Activated CD4-positive, alpha-beta memory T cell treated with anti-CD3 and anti-CD28 coated beads, Interleukin-2, amount 10 ng/mL, durations not matched to agents 7 days and 5 days (primary cell): ENCODE data around the gene LYVE1. TPM values are rescaled to one million over a fixed set of nuclear protein-coding genes. Genes with fewer than 3 reads are reported as not detected.
A peak's percentile ranks its signal among the peaks of the same experiment; 100 is the strongest.

Experiments used
- CTCF ChIA-PET: fragments of 350-600 bp; sonication (Branson Sonifier 250); formaldehyde crosslinking; loops from one replicate; lab custom pipeline; 2021; ENCODE audit warnings: antibody characterized with exemption, inconsistent platforms; lab: Charles Lee
- POLR2A ChIA-PET: fragments of 350-600 bp; sonication (Branson Sonifier 250); formaldehyde crosslinking; loops from one replicate; lab custom pipeline; 2021; ENCODE audit warnings: antibody characterized with exemption; lab: Charles Lee
- DNase-seq: peaks from one replicate; pipeline ENCODE4 v3.0.0-alpha.2; 2020
- H3K27ac Mint-ChIP-seq: one replicate; pipeline ENCODE4 v1.8.0; 2021; ENCODE audit warnings: mild to moderate bottlenecking, mixed read lengths
- H3K27me3 Mint-ChIP-seq: one replicate; pipeline ENCODE4 v1.8.0; 2021; ENCODE audit warnings: mixed read lengths
- H3K36me3 Mint-ChIP-seq: one replicate; pipeline ENCODE4 v1.8.0; 2021; ENCODE audit warnings: low read depth, mixed read lengths
- H3K4me1 Mint-ChIP-seq: one replicate; pipeline ENCODE4 v1.8.0; 2021; ENCODE audit warnings: mixed read lengths
- H3K4me3 Mint-ChIP-seq: one replicate; pipeline ENCODE4 v1.8.0; 2021; ENCODE audit warnings: mild to moderate bottlenecking, mixed read lengths
- H3K9me3 Mint-ChIP-seq: one replicate; pipeline ENCODE4 v1.8.0; 2021; ENCODE audit warnings: mixed read lengths
- total RNA-seq, 2 experiments: library from RNA; stranded (reverse); gene quantifications; one replicate each; pipeline ENCODE4 v1.2.3, GENCODE V29; 2021

Gene LYVE1
- total RNA-seq, 2 experiments from 2014 or later: not detected

DNA sequence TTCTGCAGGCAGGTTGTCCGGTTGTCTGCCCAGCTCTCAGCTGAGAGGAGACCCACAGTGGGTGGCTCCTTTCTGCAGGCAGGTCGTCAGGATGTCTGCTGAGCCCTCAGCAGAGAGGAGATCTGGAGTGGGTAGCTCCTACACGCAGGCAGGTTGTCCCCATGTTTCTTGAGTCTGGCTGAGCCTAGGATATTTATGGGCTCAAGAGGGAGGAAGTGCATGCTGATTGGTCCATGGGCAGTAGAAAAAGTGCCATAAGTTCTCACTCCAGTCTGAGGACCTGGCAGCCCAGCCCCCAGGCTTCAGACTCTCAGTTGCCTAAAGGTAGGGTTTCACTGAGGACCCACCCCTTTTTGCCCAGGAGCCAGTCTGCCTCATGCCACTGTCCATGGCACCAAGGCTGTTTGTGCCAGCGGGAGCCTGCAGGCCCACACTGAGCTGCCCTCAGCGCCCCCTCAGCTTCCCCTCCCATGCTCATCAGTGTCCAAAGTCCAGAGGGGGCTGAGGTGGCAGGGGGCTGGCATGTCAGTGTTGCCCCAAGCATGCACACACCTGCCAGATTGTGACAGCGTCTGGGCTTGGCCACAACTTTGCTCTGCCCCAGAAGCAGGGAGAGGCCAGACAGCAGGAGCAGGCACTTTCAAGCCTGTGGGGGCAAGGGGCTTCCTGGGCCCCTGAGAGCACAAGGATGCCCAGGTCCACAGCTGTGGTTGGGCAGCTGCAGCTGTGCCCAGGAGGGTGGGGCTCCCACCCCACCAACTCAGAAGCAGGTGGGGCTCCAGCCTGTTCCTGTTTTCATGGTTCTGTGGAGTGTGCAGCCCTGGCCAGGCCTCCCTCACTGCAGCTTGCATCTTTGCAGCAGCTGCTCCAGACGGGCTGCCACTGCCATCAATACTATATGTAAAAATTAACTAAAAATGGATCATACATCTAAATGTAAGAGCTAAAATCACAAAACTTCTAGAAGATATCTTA, 23.7 kb downstream of the LYVE1 start:
- H3K27me3 Mint-ChIP-seq: peaks cover 17% of the 10 kb centered on the region
- CTCF ChIA-PET: no interaction called here
- H3K9me3 Mint-ChIP-seq: peaks cover 2% of the 10 kb centered on the region

DNA sequence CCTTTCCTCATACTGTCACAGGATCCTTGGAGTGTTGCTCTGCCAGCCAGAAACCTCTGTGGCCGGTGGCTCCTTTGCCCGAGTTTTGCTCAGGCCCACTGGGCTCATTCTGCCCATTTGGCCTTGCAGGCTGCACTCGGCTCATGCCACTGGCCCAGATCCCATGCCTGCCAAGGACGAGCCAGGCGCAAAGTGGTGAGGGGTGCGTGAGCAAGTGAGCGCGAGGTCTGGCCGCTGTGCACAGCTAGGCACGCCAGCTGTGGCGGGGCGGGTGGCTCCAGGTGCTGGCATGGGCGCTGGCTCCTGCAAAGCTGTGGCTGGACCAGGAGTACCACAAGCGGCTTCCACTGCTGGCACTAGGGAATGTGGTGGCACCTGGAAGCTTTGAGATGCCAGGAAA, 24.7 kb downstream of the LYVE1 start:
- POLR2A ChIA-PET: no interaction called here
- CTCF ChIA-PET: no interaction called here
- Mint-ChIP-seq H3K27me3 (peaks cover 13% of the 10 kb centered on the region), H3K9me3 (peaks cover 2% of the 10 kb centered on the region), H3K27ac (no peak overlapping the region), H3K4me3 (no peak overlapping the region), H3K4me1 (peaks cover 15% of the 10 kb centered on the region), H3K36me3 (no peaks in the 10 kb centered on the region)
- no peak for DNase-seq

More for the DNA sequence above, 23.7 kb downstream of the LYVE1 start:
- Mint-ChIP-seq H3K4me1 (peaks cover 12% of the 10 kb centered on the region), H3K36me3 (no peaks in the 10 kb centered on the region), H3K4me3 (no peak overlapping the region), H3K27ac (no peak overlapping the region)
- POLR2A ChIA-PET: no interaction called here
- no peak for DNase-seq

DNA sequence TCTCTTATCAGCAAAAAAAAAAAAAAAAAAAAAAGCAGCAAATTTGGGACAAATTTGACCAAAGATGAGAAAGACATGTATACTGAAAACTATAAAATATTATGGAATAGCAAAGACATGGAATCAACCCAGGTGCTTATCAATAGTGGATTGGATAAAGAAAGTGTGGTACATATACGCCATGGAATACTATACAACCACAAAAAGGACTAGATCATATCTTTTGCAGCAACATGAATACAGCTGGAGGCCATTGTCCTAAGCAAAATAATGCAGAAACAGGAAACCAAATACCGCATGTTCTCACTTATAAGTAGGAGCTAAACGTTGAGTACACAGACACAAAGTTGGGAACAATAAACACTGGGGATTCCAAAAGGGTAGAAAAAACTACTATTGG, 25.7 kb downstream of the LYVE1 start:
- Mint-ChIP-seq H3K4me3 (no peak overlapping the region), H3K4me1 (peaks cover 15% of the 10 kb centered on the region), H3K27me3 (peaks cover 7% of the 10 kb centered on the region), H3K36me3 (no peaks in the 10 kb centered on the region), H3K9me3 (peaks cover 2% of the 10 kb centered on the region), H3K27ac (no peak overlapping the region)
- POLR2A ChIA-PET: no interaction called here
- CTCF ChIA-PET: interaction anchor here (2.2 to 3.3 kb wide), 4 partner anchors 11 to 86 kb away, joined by 7 to 66 read pairs (median 30); partner anchors contain the start of gene AMPD3
- DNase-seq: no peak

DNA sequence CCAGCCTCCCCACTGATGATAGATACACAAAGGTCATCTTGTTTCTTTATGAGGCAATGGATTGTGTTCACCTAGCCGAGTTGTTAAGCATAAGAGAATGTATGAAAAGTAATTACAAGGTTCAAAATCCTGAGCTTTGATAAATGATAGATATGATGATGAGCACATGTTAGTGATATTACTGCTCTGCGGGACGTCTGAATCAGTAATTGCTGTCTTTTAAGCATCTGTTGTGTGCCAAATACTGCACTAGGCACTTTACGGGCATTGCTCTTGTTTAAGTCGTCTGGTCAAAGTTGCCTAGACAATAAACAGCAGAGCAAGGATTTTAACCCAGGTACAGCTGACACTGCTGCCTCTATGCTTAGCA, 26.9 kb downstream of the LYVE1 start:
- POLR2A ChIA-PET: interaction anchor here (0.7 to 2.5 kb wide), 18 partner anchors 11 to 968 kb away, joined by 3 to 33 read pairs (median 6); partner anchors contain the start of genes AMPD3, EIF4G2 and WEE1
- Mint-ChIP-seq H3K27me3 (peaks cover 3% of the 10 kb centered on the region), H3K36me3 (no peaks in the 10 kb centered on the region), H3K9me3 (peaks cover 2% of the 10 kb centered on the region), H3K4me3 (peak overlapping the region; percentile 86), H3K4me1 (peaks cover 15% of the 10 kb centered on the region), H3K27ac (peak overlapping the region; percentile 40)
- no peak for DNase-seq
- CTCF ChIA-PET: interaction anchor here (0.8 to 3.3 kb wide), 40 partner anchors 9 to 239 kb away, joined by 3 to 66 read pairs (median 6); partner anchors contain the start of genes AMPD3 and CTR9

DNA sequence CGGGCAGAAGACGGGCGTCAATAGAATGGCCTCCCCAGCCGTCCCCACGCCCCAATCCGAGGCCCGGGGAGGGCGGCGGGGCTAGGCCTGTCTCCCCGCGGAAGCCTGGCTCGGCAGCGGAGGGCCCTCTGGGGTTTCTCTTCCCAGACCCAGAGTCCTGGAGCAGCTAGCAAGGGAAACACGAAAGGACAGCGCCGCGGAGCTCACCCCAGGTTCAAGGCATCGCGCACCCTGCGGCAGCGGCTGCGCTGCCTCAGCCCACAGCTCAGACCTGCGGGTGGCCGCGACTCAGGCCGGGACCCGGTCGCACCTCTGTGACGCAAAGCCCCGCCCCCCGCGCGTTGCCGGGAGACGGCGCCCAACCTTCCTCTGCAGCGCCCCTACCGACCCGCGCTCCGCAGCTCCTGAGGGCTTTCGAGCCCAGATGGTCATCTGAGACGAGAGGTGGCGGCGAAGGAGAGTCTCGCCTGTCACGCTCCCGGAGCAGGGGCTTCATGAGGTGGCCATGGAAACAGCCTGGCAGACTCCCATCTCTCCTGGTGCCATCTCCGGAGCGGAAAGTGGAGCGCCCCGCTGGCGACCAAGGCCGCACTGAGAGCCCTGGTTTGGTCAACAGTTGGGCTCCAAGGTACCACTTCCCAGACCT, 27.4 kb downstream of the LYVE1 start, which contains the start of gene RNF141:
TSS of gene RNF141 (minus strand) at position 273 of the 646 bp plus-strand sequence. CDS start 7,029 bp downstream, outside the sequence.
- peaks cover 17% of the 10 kb centered on the region for H3K4me1 Mint-ChIP-seq
- peaks cover 2% of the 10 kb centered on the region for H3K9me3 Mint-ChIP-seq
- H3K27ac Mint-ChIP-seq: peak within 1 kb of the TSS; percentile 61
- peak within 1 kb of the TSS; percentile 86 for H3K4me3 Mint-ChIP-seq
- POLR2A ChIA-PET: interaction anchor here (0.7 to 2.5 kb wide), 23 partner anchors 10 to 967 kb away, joined by 3 to 33 read pairs (median 5); partner anchors contain the start of genes AMPD3, CTR9, EIF4G2 and WEE1
- DNase-seq: peak; percentile 95
- peaks cover 3% of the 10 kb centered on the region for H3K27me3 Mint-ChIP-seq
- H3K36me3 Mint-ChIP-seq: no peaks in the 10 kb centered on the region
- CTCF ChIA-PET: interaction anchor here (0.6 to 3.3 kb wide), 61 partner anchors 9 to 317 kb away, joined by 3 to 66 read pairs (median 5); partner anchors contain the start of genes AMPD3, CTR9 and EIF4G2

DNA sequence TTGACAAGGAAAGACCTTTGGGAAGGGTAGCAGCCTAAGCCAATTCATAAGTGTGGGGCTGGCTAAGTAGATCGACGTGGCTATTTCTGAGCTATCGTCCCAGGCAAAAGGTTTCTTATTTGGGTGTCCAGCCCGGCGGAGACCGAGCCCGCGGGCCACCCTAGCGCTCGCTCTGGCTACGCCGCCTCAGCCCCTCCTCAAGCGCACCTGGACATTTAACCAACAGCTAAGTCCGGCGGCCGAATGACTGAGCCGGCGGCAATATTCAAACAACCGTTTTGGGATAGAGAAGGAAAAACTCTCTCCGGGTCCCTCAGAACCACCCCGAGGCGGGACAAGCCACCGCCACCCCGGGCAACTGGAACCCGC, 27.9 kb downstream of the LYVE1 start:
- Mint-ChIP-seq H3K9me3 (peaks cover 2% of the 10 kb centered on the region), H3K36me3 (no peaks in the 10 kb centered on the region), H3K4me3 (peak overlapping the region; percentile 86), H3K4me1 (peaks cover 19% of the 10 kb centered on the region), H3K27ac (peak overlapping the region; percentile 61), H3K27me3 (peaks cover 3% of the 10 kb centered on the region)
- POLR2A ChIA-PET: interaction anchor here (0.7 to 2.5 kb wide), 21 partner anchors 10 to 967 kb away, joined by 3 to 33 read pairs (median 5); partner anchors contain the start of genes AMPD3, CTR9, EIF4G2 and WEE1
- CTCF ChIA-PET: interaction anchor here (0.6 to 3.3 kb wide), 59 partner anchors 9 to 1310 kb away, joined by 3 to 66 read pairs (median 5); partner anchors contain the start of genes AMPD3, CTR9 and EIF4G2
- no peak for DNase-seq

DNA sequence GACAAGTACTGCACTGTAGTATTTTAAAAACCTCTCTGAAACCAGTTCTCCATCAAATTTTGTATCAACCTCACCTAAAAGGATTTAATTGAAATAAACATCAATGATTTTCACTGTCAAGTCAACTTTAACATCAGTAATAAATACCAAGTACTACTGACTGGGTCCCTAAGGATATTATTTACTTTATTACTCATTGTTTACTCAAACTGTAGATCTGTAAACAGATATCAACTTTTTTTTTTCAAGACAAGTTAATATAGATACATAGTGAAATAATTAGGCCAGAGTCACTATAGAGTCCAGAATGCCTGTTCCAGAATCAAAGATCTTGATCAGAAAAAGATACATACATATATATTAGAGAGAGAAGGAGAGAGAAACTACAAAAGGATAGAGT, 29.1 kb downstream of the LYVE1 start:
- POLR2A ChIA-PET: interaction anchor here (0.6 to 2.5 kb wide), 4 partner anchors 115 to 965 kb away, joined by 3 to 8 read pairs (median 6); partner anchors contain the start of genes EIF4G2 and WEE1
- Mint-ChIP-seq H3K4me1 (peaks cover 19% of the 10 kb centered on the region), H3K27me3 (peaks cover 3% of the 10 kb centered on the region), H3K4me3 (peak overlapping the region; percentile 86), H3K9me3 (peaks cover 2% of the 10 kb centered on the region), H3K36me3 (no peaks in the 10 kb centered on the region), H3K27ac (no peak overlapping the region)
- no peak for DNase-seq
- CTCF ChIA-PET: interaction anchor here (2.8 to 3.3 kb wide), 3 partner anchors 83 to 125 kb away, joined by 46 to 66 read pairs (median 53); partner anchors contain the start of gene AMPD3

DNA sequence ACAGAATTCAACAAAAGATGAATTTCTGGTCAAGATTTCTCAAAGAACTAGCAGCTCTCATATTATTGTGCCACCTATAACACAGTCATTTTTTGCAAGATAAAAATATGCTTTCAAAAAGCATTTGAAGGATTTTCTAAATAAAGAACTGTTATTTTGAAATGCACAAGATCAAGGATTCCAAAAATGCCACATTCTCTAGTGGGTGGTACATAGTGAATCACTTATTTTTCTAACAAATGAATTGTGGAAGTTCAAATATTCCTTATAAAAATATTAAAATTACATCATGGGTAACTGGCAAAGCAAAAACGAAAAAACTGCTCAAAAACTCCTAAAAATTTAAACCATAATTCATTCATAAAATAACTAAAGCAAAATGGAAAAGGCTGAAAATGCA, 29.5 kb downstream of the LYVE1 start:
- Mint-ChIP-seq H3K4me3 (no peak overlapping the region), H3K4me1 (peaks cover 19% of the 10 kb centered on the region), H3K36me3 (peaks cover under 1% of the 10 kb centered on the region), H3K9me3 (peaks cover 2% of the 10 kb centered on the region), H3K27ac (no peak overlapping the region), H3K27me3 (peaks cover 3% of the 10 kb centered on the region)
- ChIA-PET POLR2A (no interaction called here), CTCF (interaction anchor here (0.9 kb wide), 1 partner anchor 125 kb away, joined by 3 read pairs; no protein-coding TSS in a partner anchor)
- DNase-seq: no peak

DNA sequence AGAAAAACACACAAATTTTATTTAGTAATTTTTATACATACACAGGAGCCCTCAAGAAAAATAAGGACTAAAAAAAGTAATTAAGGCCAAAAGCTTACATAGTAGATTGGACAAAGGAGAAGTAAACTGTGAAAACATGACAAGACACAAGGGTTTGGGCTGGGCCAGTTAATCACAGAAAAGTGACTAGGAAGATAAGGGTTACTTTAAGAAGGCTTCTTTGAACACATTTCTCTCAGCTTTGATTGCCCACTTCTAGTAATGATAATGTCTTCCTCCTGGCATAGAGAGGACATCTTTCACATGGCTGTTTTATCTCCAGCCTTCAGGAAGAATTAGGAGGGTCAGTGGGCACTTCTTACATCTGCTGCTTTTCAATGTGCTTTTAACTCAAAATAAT, 30.9 kb downstream of the LYVE1 start:
- peaks cover 5% of the 10 kb centered on the region for H3K36me3 Mint-ChIP-seq
- DNase-seq: no peak
- H3K9me3 Mint-ChIP-seq: no peaks in the 10 kb centered on the region
- CTCF ChIA-PET: no interaction called here
- POLR2A ChIA-PET: no interaction called here
- peaks cover 19% of the 10 kb centered on the region for H3K4me1 Mint-ChIP-seq
- H3K27me3 Mint-ChIP-seq: no peaks in the 10 kb centered on the region
- H3K27ac Mint-ChIP-seq: no peak overlapping the region
- H3K4me3 Mint-ChIP-seq: no peak overlapping the region

DNA sequence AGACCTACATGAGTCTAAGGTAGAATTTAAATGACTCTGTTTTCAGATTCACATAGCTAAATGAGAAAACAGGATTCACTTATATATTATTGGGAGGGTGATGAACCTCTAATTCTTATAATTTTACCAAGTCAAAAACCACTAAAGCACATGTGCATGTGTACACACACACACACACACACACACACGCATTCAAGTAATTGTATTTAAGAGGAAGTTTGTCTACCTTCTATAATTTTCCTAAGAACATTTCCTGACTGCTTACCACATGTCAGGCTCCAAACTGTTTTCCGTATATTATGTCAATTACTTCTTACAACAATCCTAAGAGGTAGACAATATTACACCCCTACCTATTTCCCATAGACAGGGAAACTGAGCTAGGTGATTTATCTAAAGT, 34.1 kb downstream of the LYVE1 start:
- no peak overlapping the region for H3K4me3 Mint-ChIP-seq
- H3K27ac Mint-ChIP-seq: no peak overlapping the region
- CTCF ChIA-PET: interaction anchor here (0.8 to 1.5 kb wide), 4 partner anchors 26 to 168 kb away, joined by 3 to 5 read pairs (median 3); no protein-coding TSS in a partner anchor
- DNase-seq: no peak
- POLR2A ChIA-PET: no interaction called here
- H3K27me3 Mint-ChIP-seq: no peaks in the 10 kb centered on the region
- peaks cover 4% of the 10 kb centered on the region for H3K4me1 Mint-ChIP-seq
- H3K9me3 Mint-ChIP-seq: no peaks in the 10 kb centered on the region
- peaks cover 11% of the 10 kb centered on the region for H3K36me3 Mint-ChIP-seq

DNA sequence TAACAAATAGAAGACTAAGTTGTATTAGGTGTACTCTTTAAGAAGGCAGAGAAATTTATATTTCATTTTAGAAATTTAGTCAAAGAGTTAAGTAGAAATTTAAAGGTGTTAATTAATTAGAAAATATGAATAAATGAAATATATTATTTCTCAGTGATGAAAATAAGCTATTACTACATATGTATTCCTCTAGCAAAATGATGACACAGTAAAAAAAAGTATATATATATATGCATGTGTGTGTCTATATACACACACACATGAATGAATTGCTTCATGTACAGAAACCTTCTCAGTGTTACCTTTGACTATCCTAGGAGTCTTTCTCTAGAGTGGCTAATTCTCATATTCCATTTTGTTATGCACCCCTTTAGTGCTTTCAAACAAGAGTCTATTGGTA, 35.1 kb downstream of the LYVE1 start:
- Mint-ChIP-seq H3K36me3 (peaks cover 15% of the 10 kb centered on the region), H3K27me3 (no peaks in the 10 kb centered on the region), H3K4me3 (no peak overlapping the region), H3K9me3 (no peaks in the 10 kb centered on the region), H3K4me1 (peaks cover 4% of the 10 kb centered on the region), H3K27ac (no peak overlapping the region)
- DNase-seq: no peak
- ChIA-PET CTCF (interaction anchor here (3.7 kb wide), 1 partner anchor 8 kb away, joined by 29 read pairs; the partner anchor contains the start of gene RNF141), POLR2A (no interaction called here)

DNA sequence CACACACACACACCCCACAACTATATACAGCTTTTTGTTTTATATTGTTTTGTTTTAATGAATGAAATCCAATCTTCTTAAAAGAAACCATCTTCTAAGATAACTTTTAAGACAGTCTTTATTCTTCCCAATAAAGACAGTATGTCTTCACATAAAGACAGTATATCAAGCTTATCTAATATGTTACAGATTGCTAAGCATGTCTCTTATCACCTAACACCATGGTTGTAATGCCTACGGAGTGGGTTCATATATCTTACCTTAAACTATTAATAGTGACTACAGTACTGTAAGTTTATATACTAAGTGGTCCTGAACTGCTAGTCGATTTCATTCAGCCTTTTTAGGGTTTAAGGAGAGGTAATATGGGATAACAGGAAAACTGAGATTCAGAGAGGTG, 35.9 kb downstream of the LYVE1 start:
- ChIA-PET CTCF (interaction anchor here (1.5 to 3.7 kb wide), 2 partner anchors 9 to 126 kb away, joined by 4 to 29 read pairs; partner anchors contain the start of gene RNF141), POLR2A (no interaction called here)
- no peaks in the 10 kb centered on the region for H3K9me3 Mint-ChIP-seq
- H3K27ac Mint-ChIP-seq: no peak overlapping the region
- no peaks in the 10 kb centered on the region for H3K27me3 Mint-ChIP-seq
- DNase-seq: no peak
- no peak overlapping the region for H3K4me3 Mint-ChIP-seq
- H3K4me1 Mint-ChIP-seq: peaks cover 6% of the 10 kb centered on the region
- H3K36me3 Mint-ChIP-seq: peaks cover 17% of the 10 kb centered on the region
